HG02943 (cell line): ENCODE data around the gene SEC24C.
A peak's percentile ranks its signal among the peaks of the same experiment; 100 is the strongest.
"Not testable (repeated sequence)": the region's sequence is repeated elsewhere in the genome, so short reads cannot be mapped to it uniquely, and the experiment has no call there.

Experiments
- ATAC-seq: cut with Tn5 transposase; IDR thresholded peaks from one replicate; pipeline ENCODE4 v1.9.1; 2021; ENCODE audit warnings: mild to moderate bottlenecking, low read depth, moderate library complexity; ENCODE audit not compliant: unreplicated experiment

SEC24C gene

DNA sequence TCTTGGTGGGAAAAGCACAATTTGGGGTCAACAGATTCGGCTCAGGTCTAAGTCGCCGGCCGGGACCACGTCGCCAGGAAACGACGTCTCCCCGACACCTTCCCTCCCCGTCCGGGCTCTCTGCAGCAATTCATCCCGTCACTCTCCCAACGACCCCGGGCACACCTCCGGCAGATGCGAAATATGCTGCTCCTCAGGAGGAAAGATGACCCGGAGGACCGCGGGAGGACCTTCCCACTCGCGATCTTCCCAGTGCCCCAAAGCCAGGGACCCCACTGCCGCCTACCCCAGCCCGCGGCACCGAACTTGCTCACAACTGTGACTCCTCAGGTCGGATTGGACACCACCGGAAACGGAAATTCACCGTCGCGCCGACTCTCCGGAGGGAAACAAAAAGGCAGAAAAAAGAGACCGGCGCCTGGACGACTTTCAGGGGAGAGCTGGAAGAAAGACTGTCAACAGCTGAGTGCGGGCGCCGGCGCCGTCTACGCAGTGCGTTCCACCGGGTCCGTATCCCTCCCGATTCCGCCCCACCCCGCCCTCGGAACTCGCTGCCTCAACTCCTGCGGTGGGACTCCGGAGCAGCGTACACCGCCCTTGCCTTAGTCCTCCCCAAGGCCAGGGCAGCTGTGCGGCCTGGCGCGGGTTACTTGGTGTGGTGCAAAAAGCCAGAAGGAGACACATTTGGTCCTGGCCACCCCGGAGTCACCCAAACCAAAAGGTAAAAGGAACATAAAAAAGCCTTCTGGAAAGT is 13.8 kb upstream of the SEC24C start:
- ATAC-seq = peak; percentile 90

DNA sequence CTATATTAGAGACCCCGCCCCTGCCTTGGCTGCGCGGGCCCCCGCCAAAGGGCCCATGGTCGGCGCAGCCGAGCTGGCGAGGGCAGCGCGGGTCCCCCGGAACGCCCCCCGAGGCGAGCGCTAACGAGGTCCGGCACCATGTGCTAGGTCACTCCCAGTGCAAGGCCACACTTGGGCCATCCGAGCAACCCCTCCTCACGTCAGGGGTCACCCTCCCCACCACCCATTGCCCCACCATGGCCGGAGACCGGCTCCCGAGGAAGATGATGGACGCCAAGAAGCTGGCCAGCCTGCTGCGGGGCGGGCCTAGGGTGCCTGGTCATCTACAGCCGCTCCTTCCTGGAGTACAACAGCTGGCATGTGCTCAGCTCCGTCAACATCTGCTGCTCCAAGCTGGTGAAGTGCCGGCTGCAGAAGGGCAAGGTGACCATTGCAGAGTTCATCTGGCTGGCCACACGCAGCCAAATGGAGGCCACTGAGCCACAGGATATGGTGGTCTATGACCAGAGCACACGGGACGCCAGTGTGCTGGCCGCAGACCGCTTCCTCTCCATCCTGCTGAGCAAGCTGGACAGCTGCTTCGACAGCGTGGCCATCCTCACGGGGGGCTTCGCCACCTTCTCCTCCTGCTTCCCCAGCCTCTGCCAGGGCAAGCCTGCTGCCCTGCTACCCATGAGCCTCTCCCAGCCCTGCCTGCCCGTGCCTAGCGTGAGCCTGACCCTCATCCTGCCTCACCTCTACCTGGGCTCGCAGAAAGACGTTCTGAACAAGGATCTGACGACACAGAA is 12.4 kb upstream of the SEC24C start:
- ATAC-seq = no peak

GRCh38 chr10:73732426-73732825 is 11.7 kb upstream of the SEC24C start:
- ATAC-seq = no peak

- no peak for ATAC-seq
These were observed 11.1 kb upstream of the SEC24C start for GRCh38 chr10:73732931-73733623.

- ATAC-seq = no peak
These were observed 10.0 kb upstream of the SEC24C start for GRCh38 chr10:73734028-73734720.

DNA sequence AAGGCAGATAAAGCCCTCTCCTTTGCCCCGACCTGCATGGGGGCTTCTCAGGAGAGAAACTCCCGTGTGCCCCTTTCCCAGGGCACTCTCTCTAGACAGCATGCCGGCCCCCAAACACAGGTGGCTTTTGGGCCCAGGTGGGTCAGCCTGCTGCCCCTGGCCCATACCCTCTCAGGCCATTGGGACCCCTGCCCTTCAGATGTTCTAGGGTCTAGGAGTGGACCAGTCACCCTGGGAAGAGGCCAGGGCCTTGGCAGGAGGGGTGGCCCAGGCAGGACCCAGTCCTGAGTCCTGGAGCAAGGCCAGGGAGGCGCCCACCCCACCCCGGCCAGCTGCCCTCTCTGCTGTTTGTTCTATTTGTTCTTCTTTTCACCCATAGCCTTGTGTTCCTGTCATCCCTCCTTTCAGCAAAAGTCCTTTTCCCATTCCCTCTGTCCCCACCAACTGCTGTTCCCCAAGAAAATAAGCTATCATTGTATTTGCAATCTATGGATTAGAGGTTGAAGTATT is 9.3 kb upstream of the SEC24C start:
- ATAC-seq = no peak

DNA sequence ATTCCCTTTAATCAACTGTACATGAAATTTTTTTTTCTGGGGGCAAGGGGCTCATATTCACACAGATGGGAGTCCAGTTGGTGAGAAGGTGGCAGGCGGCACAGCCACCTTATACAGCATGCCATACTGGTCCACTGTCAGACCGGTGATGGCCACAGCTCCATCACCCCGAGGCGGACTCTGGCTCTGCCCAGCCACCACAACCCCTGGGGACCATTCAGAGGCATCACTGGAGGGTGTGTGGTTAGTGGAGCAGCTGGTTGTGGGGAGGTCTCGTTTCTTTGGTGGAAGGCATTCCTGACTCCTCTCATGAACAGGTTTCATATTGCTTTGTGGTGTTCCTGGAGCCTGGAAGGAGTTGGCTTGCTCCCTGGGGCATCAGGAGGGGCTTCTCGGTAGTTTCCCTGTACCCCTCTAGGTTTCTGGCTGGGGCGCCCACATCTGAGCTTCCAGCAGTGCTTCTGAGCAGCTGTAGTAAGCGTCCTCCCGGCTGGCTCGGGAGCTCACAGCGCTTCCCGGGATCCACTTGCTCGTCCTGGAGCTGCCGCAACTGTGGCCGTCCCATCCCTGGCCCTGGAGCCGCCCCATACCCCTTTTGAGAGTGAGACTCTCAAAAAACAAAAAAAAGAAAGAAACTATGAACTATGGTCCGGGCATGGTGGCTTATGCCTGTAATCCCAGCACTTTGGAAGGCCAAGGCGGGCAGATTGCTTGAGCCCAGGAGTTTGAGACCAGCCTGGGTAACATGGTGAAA is 3.5 kb upstream of the SEC24C start:
- not testable (repeated sequence) for ATAC-seq

DNA sequence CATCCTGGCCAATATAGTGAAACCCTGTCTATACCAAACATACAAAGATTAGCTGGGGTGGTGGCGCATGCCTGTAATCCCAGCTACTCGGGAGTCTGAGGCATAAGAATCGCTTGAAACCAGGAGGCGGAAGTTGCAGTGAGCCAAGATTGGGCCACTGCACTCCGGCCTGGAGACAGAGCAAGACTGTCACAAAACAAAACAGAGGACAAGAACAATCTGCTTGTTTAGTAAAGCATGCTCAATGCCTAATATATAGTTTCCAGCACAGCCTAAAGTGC is 1.8 kb upstream of the SEC24C start:
- ATAC-seq = no peak

- no peak for ATAC-seq
These were observed 756 bp upstream of the SEC24C start for GRCh38 chr10:73743327-73743904.

DNA sequence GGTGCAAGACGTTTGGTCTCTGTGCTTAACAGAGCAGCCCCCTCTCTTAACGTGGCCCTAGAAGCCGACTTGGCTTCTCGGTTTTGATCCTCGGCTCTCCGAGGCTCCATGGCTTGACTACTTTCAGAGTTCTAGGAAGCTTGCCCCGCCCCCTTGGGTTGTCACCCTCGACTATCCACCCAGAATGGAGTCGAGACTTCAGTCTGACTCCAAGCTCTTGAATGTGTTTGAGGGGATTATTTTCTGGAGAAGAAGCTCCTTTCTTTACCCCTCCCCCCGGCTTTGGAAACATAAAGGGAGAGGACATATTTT is 448 bp downstream of the SEC24C start:
- ATAC-seq = peak; percentile 24

GRCh38 chr10:73746721-73747120 is 2.5 kb downstream of the SEC24C start:
- ATAC-seq = no peak

DNA sequence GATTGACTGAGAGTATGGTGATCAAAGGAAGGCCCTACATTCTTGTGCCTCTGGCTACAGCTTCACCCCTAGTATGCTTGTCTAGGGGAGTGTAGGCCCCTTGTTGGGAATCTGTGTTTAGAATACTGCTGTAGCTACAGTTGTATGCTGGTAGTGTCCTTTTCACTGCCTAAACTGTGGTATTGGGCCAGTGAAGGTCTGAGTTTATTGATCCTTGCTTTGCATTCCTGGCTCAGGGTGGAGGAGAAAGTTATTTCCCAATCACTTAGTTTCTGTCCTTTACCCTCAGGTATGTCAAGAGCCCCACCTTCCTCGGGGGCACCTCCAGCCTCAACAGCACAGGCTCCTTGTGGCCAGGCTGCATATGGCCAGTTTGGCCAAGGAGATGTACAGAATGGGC is 6.6 kb downstream of the SEC24C start:
- no peak for ATAC-seq

- ATAC-seq = no peak
These were observed 12.0 kb downstream of the SEC24C start for GRCh38 chr10:73756183-73756582.

- ATAC-seq = no peak
These were observed 14.7 kb downstream of the SEC24C start for GRCh38 chr10:73758704-73759511.

DNA sequence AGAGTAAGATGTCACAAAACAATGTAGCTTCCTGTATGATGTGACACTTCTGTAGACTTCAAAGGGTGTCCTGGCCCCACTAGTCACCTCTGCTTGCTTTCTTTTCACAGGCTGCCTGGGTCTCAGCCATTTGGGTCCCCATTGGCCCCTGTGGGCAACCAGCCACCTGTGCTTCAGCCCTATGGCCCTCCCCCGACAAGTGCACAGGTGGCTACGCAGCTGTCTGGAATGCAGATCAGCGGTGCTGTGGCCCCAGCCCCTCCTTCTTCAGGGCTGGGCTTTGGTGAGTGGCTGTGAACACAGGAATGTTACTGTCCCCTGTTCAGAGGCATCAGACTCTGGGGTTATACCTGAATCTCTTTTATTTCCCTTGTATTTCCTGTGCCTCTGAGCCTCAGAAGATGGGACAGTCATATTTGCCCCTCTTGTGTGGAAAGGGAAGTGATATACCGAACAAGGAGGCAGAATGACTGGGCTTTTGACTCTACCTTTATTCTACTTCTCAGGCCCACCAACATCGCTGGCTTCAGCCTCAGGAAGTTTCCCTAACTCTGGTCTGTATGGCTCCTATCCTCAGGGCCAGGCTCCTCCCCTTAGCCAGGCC is 15.4 kb downstream of the SEC24C start:
- no peak for ATAC-seq

DNA sequence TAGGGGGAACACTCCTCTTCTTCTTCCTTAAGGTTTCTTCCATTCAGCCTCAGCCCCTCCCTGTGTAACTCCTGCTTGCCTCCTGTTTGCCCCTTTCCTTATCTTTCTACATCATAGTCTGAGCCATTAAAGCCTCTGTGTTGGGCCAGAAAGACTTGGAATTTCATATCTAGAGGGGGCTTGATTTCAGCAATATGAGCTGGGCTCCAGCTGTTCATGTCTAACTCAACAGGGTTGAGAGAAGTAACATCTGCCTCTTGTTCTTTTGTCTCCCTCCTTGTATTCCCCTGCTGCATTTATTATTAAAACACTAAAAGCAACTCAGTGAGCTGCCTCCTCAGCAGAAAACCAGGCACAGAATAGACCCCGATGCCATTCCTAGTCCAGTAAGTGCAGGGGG is 17.6 kb downstream of the SEC24C start:
- ATAC-seq = no peak

- ATAC-seq = no peak
These were observed 18.7 kb downstream of the SEC24C start for GRCh38 chr10:73762915-73763314.

GRCh38 chr10:73763343-73763742 is 19.2 kb downstream of the SEC24C start:
- no peak for ATAC-seq

GRCh38 chr10:73765066-73765465 is 20.9 kb downstream of the SEC24C start:
- ATAC-seq = no peak
